Right lobe of liver (tissue), 6 donors: Measurements from ENCODE around the gene RGS9. TPM values are rescaled to one million over a fixed set of nuclear protein-coding genes. Genes with fewer than 3 reads are reported as not detected.

Experiments
- ATAC-seq, 4 donors: fragments of 200-7000 bp; cut with Tn5 transposase; one replicate each; pipeline ENCODE4 v1.9.1; 2020; ENCODE audit warnings: mild to moderate bottlenecking in 4 of 4, moderate library complexity in 4 of 4
- DNase-seq, 3 donors: peaks; one replicate each; pipeline ENCODE4 v3.0.0-alpha.2; 2020
- H3K27ac ChIP-seq, 3 donors: fragments of 200-600 bp; one replicate each; pipeline ENCODE4 v1.8.0; 2022
- H3K27me3 ChIP-seq, 2 donors: fragments of 200-600 bp; one replicate each; pipeline ENCODE4 v1.8.0; 2022
- H3K36me3 ChIP-seq, 4 donors: fragments of 200-600 bp; sonication (generic) in 1 of 4; one replicate each; pipeline versions ENCODE4 v1.5.1 to v1.8.0; 2017 to 2022; ENCODE audit warnings: control low read depth in 1 of 4
- H3K4me1 ChIP-seq, 4 donors: fragments of 200-600 bp; sonication (generic) in 1 of 4; one replicate each; pipeline versions ENCODE4 v1.5.1 to v1.8.0; 2017 to 2022; ENCODE audit warnings: control low read depth in 1 of 4
- H3K4me3 ChIP-seq, 3 donors: fragments of 200-600 bp; one replicate each; pipeline ENCODE4 v1.8.0; 2022
- H3K9me3 ChIP-seq, 4 donors: fragments of 200-600 bp; sonication (generic) in 1 of 4; one replicate each; pipeline versions ENCODE4 v1.5.1 to v1.8.0; 2017 to 2022; ENCODE audit warnings: control low read depth in 1 of 4
- CTCF ChIP-seq, 4 donors: fragments of 200-600 bp in 3 of 4; fragments of 450-650 bp in 1 of 4; IDR thresholded peaks; one replicate each; pipeline versions ENCODE4 v1.5.1 to v1.8.0; 2016 to 2022; ENCODE audit warnings: antibody characterized with exemption in 4 of 4, mild to moderate bottlenecking in 2 of 4
- POLR2A ChIP-seq: fragments of 450-650 bp; IDR thresholded peaks from one replicate; pipeline ENCODE4 v1.6.1; 2017; ENCODE audit warnings: antibody characterized with exemption, mild to moderate bottlenecking
- WGBS: methylation state at CpG from one replicate; pipeline ENCODE4 v1.1.6; 2018; ENCODE audit warnings: low coverage, low lambda C conversion rate; ENCODE audit not compliant: insufficient coverage; ENCODE audit errors: missing lambda C conversion rate; 5-methylcytosine and 5-hydroxymethylcytosine counted together
- intact Hi-C, 2 donors: fragments of 100-400 bp; cut with DNase I; formaldehyde crosslinking; loops; one replicate each; pipeline versions ENCODE4 v1.11.2 to v1.14.1; 2022
- small RNA-seq, 2 experiments: library from RNA; depleted of rRNA; stranded (forward); fragments of <200 nt; gene quantifications; one replicate each; pipeline ENCODE3, GENCODE V24; 2016
- total RNA-seq, 6 experiments: library from RNA; depleted of rRNA in 2 of 6; stranded (reverse); fragments of >200 nt in 2 of 6; fragmentation: NEBNext Ultra II Directional in 3 of 6; extraction: Animal tissue kit (Norgen Biotek cat#: 25700) in 3 of 6; gene quantifications; one replicate each; pipeline versions ENCODE4 v1.1.0 to v1.2.4, GENCODE V29; 2016 to 2023
- donor health status: DM: no; HTN: yes; CAD: no.
- donor health status: DM: no; HTN: no; CAD: no.
- donor health status: DM: no; HTN: no; CAD: no.
- donor health status: DM: no; HTN: yes; CAD: no.
- donor health status: DM: no; HTN: yes; CAD: no.

The RGS9 gene
- total RNA-seq, 6 experiments from 2014 or later: 1.9 to 12.8 (median 5.7) TPM

GRCh38 chr17:65265276-65265675, 128.1 kb downstream of the RGS9 start:
- ATAC-seq (no peak), DNase-seq (no peak)
- intact Hi-C loops: no loop called here
- no peak for TF ChIP-seq CTCF (IDR thresholded peaks at IDR 0.05)
- TF ChIP-seq POLR2A: no peak
- H3K9me3 ChIP-seq: no peaks in the 10 kb centered on the region
- H3K36me3 ChIP-seq: no peaks in the 10 kb centered on the region
- no peaks in the 10 kb centered on the region for H3K27me3 ChIP-seq
- no peaks in the 10 kb centered on the region for H3K4me1 ChIP-seq
- H3K27ac ChIP-seq: no peak overlapping the region
- no peak overlapping the region for H3K4me3 ChIP-seq

GRCh38 chr17:65268832-65269231, 131.7 kb downstream of the RGS9 start:
- Histone ChIP-seq H3K9me3 (no peaks in the 10 kb centered on the region), H3K36me3 (no peaks in the 10 kb centered on the region), H3K4me3 (no peak overlapping the region), H3K27ac (no peak overlapping the region), H3K4me1 (no peaks in the 10 kb centered on the region), H3K27me3 (no peaks in the 10 kb centered on the region)
- 87% methylated on average over 2 of the region's 2 CpGs for WGBS
- intact Hi-C loops: no loop called here
- no peak for TF ChIP-seq POLR2A
- no peak for DNase-seq
- ATAC-seq: no peak

GRCh38 chr17:65270499-65271253, 133.5 kb downstream of the RGS9 start:
- Histone ChIP-seq H3K9me3 (no peaks in the 10 kb centered on the region), H3K4me3 (no peak overlapping the region), H3K36me3 (no peaks in the 10 kb centered on the region), H3K27me3 (no peaks in the 10 kb centered on the region), H3K27ac (no peak overlapping the region), H3K4me1 (no peaks in the 10 kb centered on the region)
- intact Hi-C loops: no loop called here
- DNase-seq: no peak
- WGBS: 48% methylated on average over 16 of the region's 23 CpGs
- TF ChIP-seq POLR2A: no peak
- no peak for ATAC-seq

- H3K36me3 ChIP-seq: no peaks in the 10 kb centered on the region
- DNase-seq: no peak
- WGBS: 82% methylated on average over 3 of the region's 4 CpGs
- no peaks in the 10 kb centered on the region for H3K9me3 ChIP-seq
- no peak for TF ChIP-seq POLR2A
- no peak for TF ChIP-seq CTCF (IDR thresholded peaks at IDR 0.05)
- no peaks in the 10 kb centered on the region for H3K27me3 ChIP-seq
- no peak for ATAC-seq
- H3K27ac ChIP-seq: no peak overlapping the region
- H3K4me3 ChIP-seq: no peak overlapping the region
- no peaks in the 10 kb centered on the region for H3K4me1 ChIP-seq
- intact Hi-C loops: no loop called here
These were observed 134.1 kb downstream of the RGS9 start for GRCh38 chr17:65271296-65271695.

Small RNA genes within 50 kb of the gene (small RNA-seq; reads per million reads assigned to genes)
- 0 reads per million in 2 experiments for gene AC060771.1

Other genes with a start within 250 kb of the RGS9 start
- 1 to 10 TPM; 2.0 to 4.2 (median 3.5) TPM for gene LRRC37A3, start 217.9 kb upstream of the RGS9 start, total RNA-seq
- gene GNA13, start 80.6 kb upstream of the RGS9 start, total RNA-seq: 10 to 100 TPM; 10.7 to 70.6 (median 23.4) TPM